Adrenal gland (tissue), 12 donors: Measurements from ENCODE around the gene POLR1B. TPM values are rescaled to one million over a fixed set of nuclear protein-coding genes. Genes with fewer than 3 reads are reported as not detected.
"Not testable (repeated sequence)": the region's sequence is repeated elsewhere in the genome, so short reads cannot be mapped to it uniquely, and the experiment has no call there.

ENCODE experiments used
- DNase-seq, 7 donors: peaks; one replicate each; pipeline ENCODE4 v3.0.0-alpha.2; 2019 to 2020
- H3K27ac ChIP-seq, 5 donors: fragments of 200-600 bp; sonication (generic) in 4 of 5; 1 replicate in 3 of 5; 2 replicates in 2 of 5; pipeline versions ENCODE4 v1.5.1 to v1.8.0; 2016 to 2020; ENCODE audit warnings: mild to moderate bottlenecking in 1 of 5
- H3K27me3 ChIP-seq: fragments of 200-600 bp; 2 replicates; pipeline ENCODE4 v1.8.0; 2021
- H3K36me3 ChIP-seq, 2 donors: fragments of 200-600 bp; replicated peaks in 1 of 2; 1 replicate in 1 of 2; 2 replicates in 1 of 2; pipeline versions ENCODE4 v1.5.1 to v1.8.0; 2018 to 2022
- H3K4me1 ChIP-seq, 2 donors: fragments of 200-600 bp; replicated peaks in 1 of 2; 1 replicate in 1 of 2; 2 replicates in 1 of 2; pipeline versions ENCODE4 v1.5.1 to v1.8.0; 2018 to 2021
- H3K4me3 ChIP-seq, 4 donors: fragments of 200-600 bp; sonication (generic) in 3 of 4; one replicate each; pipeline ENCODE4 v1.5.1; 2016 to 2018
- H3K9me3 ChIP-seq, 3 donors: fragments of 200-600 bp; sonication (generic) in 1 of 3; replicated peaks in 1 of 3; 1 replicate in 2 of 3; 2 replicates in 1 of 3; pipeline versions ENCODE4 v1.5.1 to v1.8.0; 2016 to 2021
- POLR2A ChIP-seq, 2 donors: fragments of 450-650 bp; IDR thresholded peaks; one replicate each; pipeline ENCODE4 v1.6.1; 2017; ENCODE audit warnings: antibody characterized with exemption in 2 of 2, mild to moderate bottlenecking in 2 of 2, moderate library complexity in 1 of 2
- WGBS, 4 donors: extraction: QIAGEN DNeasy Blood & Tissue Kit in 2 of 4; methylation state at CpG; one replicate each; pipeline versions ENCODE4 v1.1.5 to v1.1.7; 2013 to 2017; 5-methylcytosine and 5-hydroxymethylcytosine counted together
- intact Hi-C, 2 donors: fragments of 100-400 bp; cut with DNase I; formaldehyde crosslinking; loops; one replicate each; pipeline versions ENCODE4 v1.14.1 to v1.15.0; 2022 to 2023
- polyA plus RNA-seq, 3 donors: library from polyadenylated mRNA; stranded (reverse); fragments of 200-250 nt in 2 of 3; fragments of 350-450 nt in 1 of 3; fragmentation: Illumina TruSeq in 1 of 3; extraction: RNeasy Lipid Tissue Mini Kit (QIAGEN cat#74804) in 1 of 3; gene quantifications; one replicate each; pipeline ENCODE4 v1.2.3, GENCODE V29; 2013 to 2014
- total RNA-seq, 9 donors: library from RNA; depleted of rRNA in 4 of 9; stranded (reverse); fragments of >200 nt in 4 of 9; fragments of 120-200 nt in 1 of 9; fragmentation: NEBNext Ultra II Directional in 1 of 9; extraction: Animal tissue kit (Norgen Biotek cat#: 25700) in 1 of 9; gene quantifications; one replicate each; pipeline versions ENCODE4 v1.1.0 to v1.2.4, GENCODE V29; 2013 to 2023
- TF ChIP-seq, protein P1 (sequence below), 6 experiments: fragments of 450-650 bp in 4 of 6; fragments of 200-600 bp in 2 of 6; sonication (generic) in 1 of 6; IDR thresholded peaks; 1 replicate in 5 of 6; 2 replicates in 1 of 6; pipeline versions ENCODE4 v1.5.1 to v1.8.0; 2016 to 2021; ENCODE audit warnings: antibody characterized with exemption in 6 of 6, mild to moderate bottlenecking in 2 of 6, moderate library complexity in 1 of 6
- donor health status: healthy with polysubstance abuse.
- donor health status: Bipolar disorder and iron deficiency.
- donor health status: DM: yes; HTN: yes; CAD: no.
- donor health status: DM: no; HTN: no; CAD: no.
- donor health status: DM: no; HTN: no; CAD: no.
- donor health status: DM: yes; HTN: yes; CAD: no.

POLR1B gene
- total and polyA plus RNA-seq, 12 donors, result 4.2 to 30.3 (median 20.6) TPM

GRCh38 chr2:112494828-112495227 is 47.4 kb upstream of the POLR1B start:
- H3K36me3 ChIP-seq, result no peaks in the 10 kb centered on the region
- TF ChIP-seq POLR2A (IDR thresholded peaks at IDR 0.05), result no peak
- TF ChIP-seq, protein P1, sequence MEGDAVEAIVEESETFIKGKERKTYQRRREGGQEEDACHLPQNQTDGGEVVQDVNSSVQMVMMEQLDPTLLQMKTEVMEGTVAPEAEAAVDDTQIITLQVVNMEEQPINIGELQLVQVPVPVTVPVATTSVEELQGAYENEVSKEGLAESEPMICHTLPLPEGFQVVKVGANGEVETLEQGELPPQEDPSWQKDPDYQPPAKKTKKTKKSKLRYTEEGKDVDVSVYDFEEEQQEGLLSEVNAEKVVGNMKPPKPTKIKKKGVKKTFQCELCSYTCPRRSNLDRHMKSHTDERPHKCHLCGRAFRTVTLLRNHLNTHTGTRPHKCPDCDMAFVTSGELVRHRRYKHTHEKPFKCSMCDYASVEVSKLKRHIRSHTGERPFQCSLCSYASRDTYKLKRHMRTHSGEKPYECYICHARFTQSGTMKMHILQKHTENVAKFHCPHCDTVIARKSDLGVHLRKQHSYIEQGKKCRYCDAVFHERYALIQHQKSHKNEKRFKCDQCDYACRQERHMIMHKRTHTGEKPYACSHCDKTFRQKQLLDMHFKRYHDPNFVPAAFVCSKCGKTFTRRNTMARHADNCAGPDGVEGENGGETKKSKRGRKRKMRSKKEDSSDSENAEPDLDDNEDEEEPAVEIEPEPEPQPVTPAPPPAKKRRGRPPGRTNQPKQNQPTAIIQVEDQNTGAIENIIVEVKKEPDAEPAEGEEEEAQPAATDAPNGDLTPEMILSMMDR (IDR thresholded peaks at IDR 0.05), result no peak
- H3K27me3 ChIP-seq, result no peaks in the 10 kb centered on the region
- 77 to 90% (median 83%) methylated on average over 5 of the region's 5 CpGs for WGBS, 4 donors
- H3K27ac ChIP-seq, result no peak overlapping the region
- H3K9me3 ChIP-seq, result no peaks in the 10 kb centered on the region
- no peaks in the 10 kb centered on the region for H3K4me1 ChIP-seq
- DNase-seq, result peak in 1 of 7 donors; percentile 27
- H3K4me3 ChIP-seq, result no peak overlapping the region
- intact Hi-C loops, result no loop called here

- H3K27me3 ChIP-seq, intact Hi-C loops, H3K9me3 ChIP-seq, H3K36me3 ChIP-seq, H3K27ac ChIP-seq, H3K4me1 ChIP-seq, H3K4me3 ChIP-seq, DNase-seq: not testable (repeated sequence)
- WGBS, 4 donors, result 75 to 96% (median 93%) methylated on average over 4 of the region's 4 CpGs
Observed at GRCh38 chr2:112495878-112496277, 46.4 kb upstream of the POLR1B start.

GRCh38 chr2:112500850-112501484 is 41.3 kb upstream of the POLR1B start:
- H3K36me3 ChIP-seq, H3K4me1 ChIP-seq, H3K27ac ChIP-seq, intact Hi-C loops, H3K27me3 ChIP-seq, H3K4me3 ChIP-seq, H3K9me3 ChIP-seq: not testable (repeated sequence)
- 54 to 65% (median 56%) methylated on average over 9 of the region's 10 CpGs for WGBS, 4 donors
- peak in 5 of 7 donors; percentile 37 to 80 (median 49) for DNase-seq
- TF ChIP-seq, protein P1 (IDR thresholded peaks at IDR 0.05), result peak in 5 of 6 experiments; percentile 15 to 47 (median 39)

GRCh38 chr2:112509239-112509998 is 32.8 kb upstream of the POLR1B start:
- intact Hi-C loops, H3K27ac ChIP-seq, H3K4me1 ChIP-seq, H3K4me3 ChIP-seq, DNase-seq, H3K27me3 ChIP-seq, H3K9me3 ChIP-seq, H3K36me3 ChIP-seq: not testable (repeated sequence)
- WGBS, 4 donors, result 91 to 94% (median 92%) methylated on average over 20 to 25 of the region's 32 CpGs

- Histone ChIP-seq H3K36me3 (peaks cover 0 to 24% of the 10 kb centered on the region in 2 donors), H3K27ac (no peak overlapping the region), H3K4me1 (no peaks in the 10 kb centered on the region), H3K9me3 (no peaks in the 10 kb centered on the region), H3K4me3 (no peak overlapping the region), H3K27me3 (no peaks in the 10 kb centered on the region)
- DNase-seq, result no peak
- intact Hi-C loops, result no loop called here
- WGBS, 4 donors, result 98 to 100% (median 99%) methylated on average over 3 of the region's 3 CpGs
- TF ChIP-seq, protein P1 (IDR thresholded peaks at IDR 0.05), result no peak
- no peak for TF ChIP-seq POLR2A (IDR thresholded peaks at IDR 0.05)
Observed at GRCh38 chr2:112516801-112517200, 25.5 kb upstream of the POLR1B start.
